IMR-90 (cell line): ENCODE data around the gene PARP16. TPM values are rescaled to one million over a fixed set of nuclear protein-coding genes. Genes with fewer than 3 reads are reported as not detected.

Source experiments
- ATAC-seq: fragments of 200-7000 bp; cut with Tn5 transposase; 2 replicates; pipeline ENCODE4 v1.9.1; 2020; ENCODE audit warnings: low read depth, mild to moderate bottlenecking, moderate library complexity
- Bru-seq: library from RNA; stranded (reverse); fragments of 400-500 nt; gene quantifications from one replicate; lab custom pipeline; 2021; lab: Mats Ljungman, UMichigan
- BruChase-seq, 2 experiments: library from RNA; stranded (reverse); fragments of 400-500 nt; gene quantifications; one replicate each; lab custom pipeline; 2021; lab: Mats Ljungman, UMichigan
- BruUV-seq: library from RNA; stranded (reverse); fragments of 400-500 nt; replicated peaks from 2 replicates; lab custom pipeline; 2021; lab: Mats Ljungman, UMichigan
- CTCF ChIA-PET: fragments of 300-600 bp; formaldehyde crosslinking; extraction: SDS; loops from one replicate; lab custom pipeline; 2021; ENCODE audit warnings: antibody characterized with exemption; lab: Yijun Ruan, JAX
- POLR2A ChIA-PET: fragments of 300-600 bp; sonication (Branson Sonifier 250); formaldehyde crosslinking; loops from one replicate; lab custom pipeline; 2022; ENCODE audit warnings: antibody characterized with exemption; ENCODE audit not compliant: unreplicated experiment; lab: Charles Lee
- DNase-seq: peaks from one replicate; pipeline ENCODE4 v3.0.0; 2013
- H2AFZ ChIP-seq: replicated peaks from 2 replicates; pipeline ENCODE3; 2013; ENCODE audit warnings: low read length, mild to moderate bottlenecking; ENCODE audit not compliant: poor library complexity
- H2AK5ac ChIP-seq: 2 replicates; pipeline ENCODE4 v1.6.1; 2013; ENCODE audit warnings: low read depth, low read length, inconsistent platforms
- H2AK9ac ChIP-seq: replicated peaks from 2 replicates; pipeline ENCODE3; 2013; ENCODE audit warnings: mild to moderate bottlenecking, low read depth, low read length, moderate library complexity; ENCODE audit not compliant: poor library complexity
- H2BK120ac ChIP-seq: 2 replicates; pipeline ENCODE4 v1.6.1; 2013; ENCODE audit warnings: low read depth, low read length, inconsistent platforms
- H2BK15ac ChIP-seq: 3 replicates; pipeline ENCODE4 v1.6.1; 2013; ENCODE audit warnings: low read depth, low read length, inconsistent platforms
- H2BK20ac ChIP-seq: 2 replicates; pipeline ENCODE4 v1.6.1; 2013; ENCODE audit warnings: low read depth, mild to moderate bottlenecking, inconsistent platforms, low read length, moderate library complexity
- H2BK5ac ChIP-seq: 2 replicates; pipeline ENCODE4 v1.6.1; 2013; ENCODE audit warnings: mild to moderate bottlenecking, low read depth, low read length, inconsistent platforms; ENCODE audit not compliant: poor library complexity, severe bottlenecking
- H3K14ac ChIP-seq: replicated peaks from 2 replicates; pipeline ENCODE4 v1.6.1; 2013; ENCODE audit warnings: low read depth, low read length, inconsistent platforms
- H3K18ac ChIP-seq: 2 replicates; pipeline ENCODE4 v1.6.1; 2013; ENCODE audit warnings: low read depth, low read length, control low read depth
- H3K23ac ChIP-seq: 2 replicates; pipeline ENCODE4 v1.6.1; 2013; ENCODE audit warnings: low read depth, low read length, inconsistent platforms
- H3K27ac ChIP-seq: 2 replicates; pipeline ENCODE4 v1.5.1; 2013; ENCODE audit warnings: mild to moderate bottlenecking, control low read depth, low read length; ENCODE audit not compliant: insufficient read depth
- H3K27me3 ChIP-seq: 2 replicates; pipeline ENCODE4 v1.6.1; 2013; ENCODE audit warnings: low read length; ENCODE audit not compliant: control insufficient read depth, insufficient read depth
- H3K36me3 ChIP-seq: 2 replicates; pipeline ENCODE4 v1.6.1; 2013; ENCODE audit warnings: low read length, mixed read lengths; ENCODE audit not compliant: control insufficient read depth, insufficient read depth
- H3K4ac ChIP-seq: 2 replicates; pipeline ENCODE4 v1.6.1; 2013; ENCODE audit warnings: low read depth, low read length, inconsistent platforms
- H3K4me1 ChIP-seq: 2 replicates; pipeline ENCODE4 v1.6.1; 2013; ENCODE audit warnings: low read length, mixed read lengths; ENCODE audit not compliant: control insufficient read depth, insufficient read depth
- H3K4me2 ChIP-seq: 2 replicates; pipeline ENCODE4 v1.6.1; 2013; ENCODE audit warnings: low read depth, mild to moderate bottlenecking, control low read depth, low read length, moderate library complexity
- H3K4me3 ChIP-seq: 2 replicates; pipeline ENCODE4 v1.5.1; 2013; ENCODE audit warnings: low read depth, mild to moderate bottlenecking, control low read depth, low read length, moderate library complexity; ENCODE audit not compliant: insufficient read depth
- H3K56ac ChIP-seq: 2 replicates; pipeline ENCODE4 v1.6.1; 2013; ENCODE audit warnings: low read length, inconsistent platforms; ENCODE audit not compliant: insufficient read depth; ENCODE audit errors: extremely low read depth
- H3K79me1 ChIP-seq, 2 experiments: 2 replicates each; pipeline ENCODE4 v1.6.1; 2013; ENCODE audit warnings: low read length in 2 of 2, inconsistent platforms in 1 of 2, low read depth in 1 of 2
- H3K9ac ChIP-seq: 2 replicates; pipeline ENCODE4 v1.6.1; 2013; ENCODE audit warnings: low read depth, low read length, control low read depth
- H3K9me1 ChIP-seq: 2 replicates; pipeline ENCODE4 v1.6.1; 2013; ENCODE audit warnings: low read length, inconsistent platforms; ENCODE audit not compliant: insufficient read depth
- H3K9me3 ChIP-seq: 2 replicates; pipeline ENCODE4 v1.6.1; 2013; ENCODE audit warnings: low read length; ENCODE audit not compliant: control insufficient read depth, insufficient read depth
- H4K20me1 ChIP-seq: 2 replicates; pipeline ENCODE4 v1.6.1; 2013; ENCODE audit warnings: low read length, inconsistent platforms; ENCODE audit not compliant: insufficient read depth
- H4K5ac ChIP-seq: 2 replicates; pipeline ENCODE4 v1.6.1; 2013; ENCODE audit warnings: mild to moderate bottlenecking, low read depth, low read length, control low read depth
- H4K8ac ChIP-seq, 2 experiments: 2 replicates each; pipeline ENCODE4 v1.6.1; 2013; ENCODE audit warnings: low read depth in 2 of 2, low read length in 2 of 2, control low read depth in 1 of 2, inconsistent platforms in 1 of 2
- H4K91ac ChIP-seq: 2 replicates; pipeline ENCODE4 v1.6.1; 2013; ENCODE audit warnings: low read depth, low read length, inconsistent platforms; ENCODE audit not compliant: insufficient read depth
- CEBPB ChIP-seq: IDR thresholded peaks from 2 replicates; pipeline ENCODE4 v1.6.1; 2012; ENCODE audit warnings: low read depth, low read length, improper control_type of control experiment
- FOS ChIP-seq: fragments of 150-350 bp; IDR thresholded peaks from 2 replicates; pipeline ENCODE4 v1.6.1; 2016; ENCODE audit warnings: low read depth, low read length
- MAFK ChIP-seq: IDR thresholded peaks from 2 replicates; pipeline ENCODE4 v1.6.1; 2012; ENCODE audit warnings: low read depth, low read length, improper control_type of control experiment
- NFE2L2 ChIP-seq: fragments of 150-350 bp; IDR thresholded peaks from 2 replicates; pipeline ENCODE4 v1.6.1; 2016; ENCODE audit warnings: low read depth, mild to moderate bottlenecking, low read length
- POLR2A ChIP-seq: IDR thresholded peaks from 2 replicates; pipeline ENCODE4 v1.6.1; 2012; ENCODE audit warnings: mild to moderate bottlenecking, low read depth, low read length
- RCOR1 ChIP-seq: IDR thresholded peaks from 2 replicates; pipeline ENCODE4 v1.6.1; 2012; ENCODE audit warnings: mild to moderate bottlenecking, low read length, improper control_type of control experiment; ENCODE audit not compliant: insufficient replicate concordance
- RFX5 ChIP-seq: IDR thresholded peaks from 2 replicates; pipeline ENCODE4 v1.8.0; 2012; ENCODE audit warnings: low read depth, mild to moderate bottlenecking, low read length, moderate library complexity
- SMC3 ChIP-seq: fragments of 150-350 bp; IDR thresholded peaks from 2 replicates; pipeline ENCODE4 v1.6.1; 2016; ENCODE audit warnings: low read depth, mild to moderate bottlenecking, antibody characterized with exemption, low read length, moderate library complexity
- WGBS, 2 experiments: methylation state at CpG; one replicate each; pipeline versions ENCODE4 v1.1.5 to v1.1.7; 2013; ENCODE audit warnings: missing lambda C conversion rate in 2 of 2; ENCODE audit not compliant: insufficient read length in 1 of 2; ENCODE audit errors: extremely low coverage in 2 of 2; 5-methylcytosine and 5-hydroxymethylcytosine counted together
- dilution Hi-C: fragments of 300-500 bp; cut with HindIII; formaldehyde crosslinking; loops from one replicate; pipeline ENCODE4 v1.14.3; 2018; ENCODE audit warnings: low sequenced_read_pairs; ENCODE audit not compliant: unreplicated experiment
- in situ Hi-C: fragments of 300-500 bp; cut with MboI; formaldehyde crosslinking; loops from 3 replicates; pipeline ENCODE4 v1.14.3; 2019; ENCODE audit warnings: low sequenced_read_pairs, inconsistent platforms, mixed read lengths
- intact Hi-C: fragments of 100-400 bp; cut with micrococcal nuclease; formaldehyde crosslinking; loops from 2 replicates; pipeline ENCODE4 v1.10.0; 2022
- long read RNA-seq: library from polyadenylated mRNA; unstranded; transcript quantifications from one replicate; pipeline ENCODE4 v2.0.0, GENCODE V29; 2021; ENCODE audit not compliant: unreplicated experiment
- polyA plus RNA-seq, 3 experiments: library from polyadenylated mRNA; depleted of rRNA; stranded (reverse); fragments of >200 nt; gene quantifications; 2 replicates each; pipeline ENCODE4 v1.2.3, GENCODE V29; 2012; ENCODE audit warnings: low replicate concordance in 1 of 3
- total RNA-seq: library from RNA; depleted of rRNA; stranded (reverse); fragments of >200 nt; gene quantifications from 2 replicates; pipeline ENCODE4 v1.2.3, GENCODE V29; 2012; rRNA removed
- TF ChIP-seq, protein P1 (sequence below): conservative IDR thresholded peaks from 2 replicates; pipeline ENCODE4 v1.5.1; 2012; ENCODE audit warnings: mild to moderate bottlenecking, low read depth, low read length, improper control_type of control experiment
- TF ChIP-seq, protein P2 (sequence below): fragments of 150-350 bp; IDR thresholded peaks from 2 replicates; pipeline ENCODE4 v1.6.1; 2016; ENCODE audit warnings: low read depth, mild to moderate bottlenecking, low read length, moderate library complexity, borderline replicate concordance

Gene PARP16, protein sequence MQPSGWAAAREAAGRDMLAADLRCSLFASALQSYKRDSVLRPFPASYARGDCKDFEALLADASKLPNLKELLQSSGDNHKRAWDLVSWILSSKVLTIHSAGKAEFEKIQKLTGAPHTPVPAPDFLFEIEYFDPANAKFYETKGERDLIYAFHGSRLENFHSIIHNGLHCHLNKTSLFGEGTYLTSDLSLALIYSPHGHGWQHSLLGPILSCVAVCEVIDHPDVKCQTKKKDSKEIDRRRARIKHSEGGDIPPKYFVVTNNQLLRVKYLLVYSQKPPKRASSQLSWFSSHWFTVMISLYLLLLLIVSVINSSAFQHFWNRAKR
- total RNA-seq (1.3 and 1.7 TPM in 2 replicates), polyA plus RNA-seq (2012; rRNA removed) (4.1 and 5.0 TPM in 2 replicates), Bru-seq, nascent RNA (percentile 43 among the genes with signal in this experiment), BruChase-seq, experiment 1, labeled RNA remaining after a 6-hour chase (percentile 53 among the genes with signal in this experiment), BruChase-seq, experiment 2, labeled RNA remaining after a 2-hour chase (percentile 43 among the genes with signal in this experiment)
- polyA plus RNA-seq (2012; cell fraction: cytosol; rRNA removed): 3.2 and 4.1 TPM in 2 replicates
- polyA plus RNA-seq (2012; cell fraction: nucleus; rRNA removed; ENCODE audit: low replicate concordance): 3.1 and 6.5 TPM in 2 replicates
- long read RNA-seq, transcript PARP16-206 (6 exons, 2,343 nt): major isoform, 8 of 9 reads
- long read RNA-seq, partial matches to known transcripts: 0 of 9 reads
- long read RNA-seq, other reads (novel, unspliced or antisense): 0 of 9 reads

DNA sequence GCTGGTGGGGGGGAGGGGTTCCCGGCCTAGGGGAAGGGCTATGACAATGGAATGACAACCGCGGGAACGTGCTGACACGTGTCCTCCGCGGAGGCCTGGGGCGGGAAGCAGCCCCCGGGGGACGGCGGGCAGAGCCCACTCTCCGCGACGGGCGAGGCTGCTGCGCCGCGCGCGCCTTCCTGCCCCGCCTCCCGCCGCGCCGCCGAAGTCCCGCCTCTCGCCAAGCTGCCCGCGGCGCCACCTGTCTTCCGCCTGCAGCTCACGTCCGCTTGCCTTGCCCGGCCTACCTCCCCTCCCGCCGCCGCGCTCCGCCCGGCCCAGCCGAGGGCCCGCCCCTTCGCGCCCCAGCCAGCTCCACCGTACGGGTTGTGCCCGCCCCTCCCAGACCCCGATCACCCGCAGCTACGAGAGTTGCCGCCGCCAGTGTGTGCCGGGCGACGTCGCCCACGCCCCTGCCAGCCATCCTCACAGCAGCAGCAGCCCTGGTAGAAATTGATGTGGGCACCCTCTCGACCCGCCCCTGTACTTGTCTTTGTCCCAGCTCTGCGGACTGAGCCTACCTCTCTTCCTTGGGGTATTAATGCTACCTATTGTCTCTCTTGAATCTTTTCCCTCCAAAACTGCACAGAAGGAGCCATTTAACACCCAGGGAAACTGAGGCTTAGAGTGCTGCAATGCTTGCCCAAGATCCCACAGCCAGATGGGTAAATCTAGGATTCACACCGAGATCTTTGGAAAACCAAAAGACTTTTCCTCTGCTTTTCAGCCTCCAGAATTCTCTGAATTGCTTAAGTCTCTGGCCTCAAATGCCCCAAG is at the start of gene PARP16:
Gene PARP16 (minus strand): TSS at position 180 of the 816 bp plus-strand sequence. CDS start 457 bp downstream, outside the sequence.
- H2AFZ ChIP-seq: peak within 1 kb of the TSS; percentile 98
- H4K91ac ChIP-seq: peak within 1 kb of the TSS; percentile 18
- dilution Hi-C loops (no loop called here), intact Hi-C loops (no loop called here), in situ Hi-C loops (no loop called here)
- no peak within 1 kb of the TSS for H3K56ac ChIP-seq
- peak within 1 kb of the TSS; percentile 14 for H3K27ac ChIP-seq
- H2AK9ac ChIP-seq: peak within 1 kb of the TSS; percentile 56
- H3K23ac ChIP-seq: peak within 1 kb of the TSS; percentile 80
- H3K14ac ChIP-seq: peak within 1 kb of the TSS; percentile 37
- H3K27me3 ChIP-seq: peaks cover 5% of the 10 kb centered on the region
- peaks cover 11% of the 10 kb centered on the region for H3K4me1 ChIP-seq
- 0% methylated on average over 36 of the region's 62 CpGs; no CpG with 5 or more reads in 1 of the 2 experiments for WGBS, 2 experiments
- peak within 1 kb of the TSS; percentile 69 for H3K9ac ChIP-seq
- H3K9me3 ChIP-seq: no peaks in the 10 kb centered on the region
- H2AK5ac ChIP-seq: peak within 1 kb of the TSS; percentile 6
- no peak within 1 kb of the TSS for H2BK15ac ChIP-seq
- H2BK5ac ChIP-seq: peak within 1 kb of the TSS; percentile 48
- peak within 1 kb of the TSS; percentile 84 for H3K4me3 ChIP-seq
- peak within 1 kb of the TSS; percentile 76 for H4K5ac ChIP-seq
- no peaks in the 10 kb centered on the region for H3K36me3 ChIP-seq
- peaks cover 3% of the 10 kb centered on the region; the same call in 1 of the 2 replicates for H3K9me1 ChIP-seq
- H4K20me1 ChIP-seq: no peaks in the 10 kb centered on the region
- no peak within 1 kb of the TSS; the same call in none of the 2 replicates for H2BK120ac ChIP-seq
- peak within 1 kb of the TSS; percentile 52 to 73 for H4K8ac ChIP-seq
- ChIA-PET CTCF (interaction anchor here (0.7 to 1.7 kb wide), 2 partner anchors 16 to 291 kb away, joined by 3 to 10 read pairs; no protein-coding TSS in a partner anchor), POLR2A (interaction anchor here (2.0 kb wide), 1 partner anchor 18 kb away, joined by 6 read pairs; the partner anchor contains the start of gene RNU5B-1)
- no TSS peak for BruUV-seq
- peak within 1 kb of the TSS; percentile 78 for H3K18ac ChIP-seq
- peak within 1 kb of the TSS; percentile 42 for H3K4ac ChIP-seq
- H3K79me1 ChIP-seq: peaks cover 0 to 19% of the 10 kb centered on the region in 2 experiments; a peak in 3 of 4 replicates
- DNase-seq: peak; percentile 72
- peak; percentile 95 for ATAC-seq
- H2BK20ac ChIP-seq: no peak within 1 kb of the TSS
- H3K4me2 ChIP-seq: peak within 1 kb of the TSS; percentile 94
- no peak for TF ChIP-seq POLR2A
- no peak for TF ChIP-seq FOS
- TF ChIP-seq RFX5: no peak
- peak; percentile 5 for TF ChIP-seq RCOR1
- no peak for TF ChIP-seq MAFK
- no peak for TF ChIP-seq CEBPB
- TF ChIP-seq, protein P1, sequence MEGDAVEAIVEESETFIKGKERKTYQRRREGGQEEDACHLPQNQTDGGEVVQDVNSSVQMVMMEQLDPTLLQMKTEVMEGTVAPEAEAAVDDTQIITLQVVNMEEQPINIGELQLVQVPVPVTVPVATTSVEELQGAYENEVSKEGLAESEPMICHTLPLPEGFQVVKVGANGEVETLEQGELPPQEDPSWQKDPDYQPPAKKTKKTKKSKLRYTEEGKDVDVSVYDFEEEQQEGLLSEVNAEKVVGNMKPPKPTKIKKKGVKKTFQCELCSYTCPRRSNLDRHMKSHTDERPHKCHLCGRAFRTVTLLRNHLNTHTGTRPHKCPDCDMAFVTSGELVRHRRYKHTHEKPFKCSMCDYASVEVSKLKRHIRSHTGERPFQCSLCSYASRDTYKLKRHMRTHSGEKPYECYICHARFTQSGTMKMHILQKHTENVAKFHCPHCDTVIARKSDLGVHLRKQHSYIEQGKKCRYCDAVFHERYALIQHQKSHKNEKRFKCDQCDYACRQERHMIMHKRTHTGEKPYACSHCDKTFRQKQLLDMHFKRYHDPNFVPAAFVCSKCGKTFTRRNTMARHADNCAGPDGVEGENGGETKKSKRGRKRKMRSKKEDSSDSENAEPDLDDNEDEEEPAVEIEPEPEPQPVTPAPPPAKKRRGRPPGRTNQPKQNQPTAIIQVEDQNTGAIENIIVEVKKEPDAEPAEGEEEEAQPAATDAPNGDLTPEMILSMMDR: peak; percentile 42
- TF ChIP-seq, protein P2, sequence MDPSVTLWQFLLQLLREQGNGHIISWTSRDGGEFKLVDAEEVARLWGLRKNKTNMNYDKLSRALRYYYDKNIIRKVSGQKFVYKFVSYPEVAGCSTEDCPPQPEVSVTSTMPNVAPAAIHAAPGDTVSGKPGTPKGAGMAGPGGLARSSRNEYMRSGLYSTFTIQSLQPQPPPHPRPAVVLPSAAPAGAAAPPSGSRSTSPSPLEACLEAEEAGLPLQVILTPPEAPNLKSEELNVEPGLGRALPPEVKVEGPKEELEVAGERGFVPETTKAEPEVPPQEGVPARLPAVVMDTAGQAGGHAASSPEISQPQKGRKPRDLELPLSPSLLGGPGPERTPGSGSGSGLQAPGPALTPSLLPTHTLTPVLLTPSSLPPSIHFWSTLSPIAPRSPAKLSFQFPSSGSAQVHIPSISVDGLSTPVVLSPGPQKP: no peak
- TF ChIP-seq SMC3: 0 out of 2 replicates have a peak, but pooled peaks have one; percentile 22
- TF ChIP-seq NFE2L2: no peak
